PC-3 (cell line): ENCODE measurements around the gene KXD1.

Source experiments
- CTCF ChIP-seq: fragments of 300-600 bp; sonication (generic); conservative IDR thresholded peaks from 2 replicates; pipeline ENCODE4 v1.5.1; 2017; ENCODE audit warnings: antibody characterized with exemption, low read depth, mild to moderate bottlenecking, low read length
- EZH2 ChIP-seq: fragments of 300-600 bp; sonication (generic); IDR thresholded peaks from one replicate; pipeline ENCODE4 v1.6.1; 2017; ENCODE audit warnings: antibody characterized with exemption, mild to moderate bottlenecking, low read length; ENCODE audit not compliant: unreplicated experiment
- EZH2phosphoT487 ChIP-seq: fragments of 300-600 bp; sonication (generic); IDR thresholded peaks from 2 replicates; pipeline ENCODE4 v1.6.1; 2018; ENCODE audit warnings: mild to moderate bottlenecking, antibody characterized with exemption, low read length, borderline replicate concordance

GRCh38 chr19:18574691-18575291, 17.1 kb downstream of the KXD1 start:
- TF ChIP-seq EZH2: no peak
- no peak for TF ChIP-seq CTCF
- no peak for TF ChIP-seq EZH2phosphoT487
